HG03520 (cell line): ENCODE results near the gene DAD1.
"Not testable (repeated sequence)": the region's sequence is repeated elsewhere in the genome, so short reads cannot be mapped to it uniquely, and the experiment has no call there.

Experiments used
- ATAC-seq: cut with Tn5 transposase; IDR thresholded peaks from one replicate; pipeline ENCODE4 v1.9.1; 2021; ENCODE audit warnings: mild to moderate bottlenecking, moderate library complexity; ENCODE audit not compliant: unreplicated experiment

DAD1 gene

GRCh38 chr14:22569737-22570131 is 19.3 kb downstream of the DAD1 start:
- no peak for ATAC-seq

- ATAC-seq: no peak
Measured at GRCh38 chr14:22569106-22569736, 19.8 kb downstream of the DAD1 start.

- no peak for ATAC-seq
Measured at GRCh38 chr14:22567437-22567836, 21.6 kb downstream of the DAD1 start.

- no peak for ATAC-seq
Measured at GRCh38 chr14:22566845-22567244, 22.2 kb downstream of the DAD1 start.

GRCh38 chr14:22566266-22566665 is 22.8 kb downstream of the DAD1 start:
- ATAC-seq: not testable (repeated sequence)

- peak; percentile 28 for ATAC-seq
Measured at GRCh38 chr14:22565391-22565945, 23.6 kb downstream of the DAD1 start.

- no peak for ATAC-seq
Measured at GRCh38 chr14:22564463-22564862, 24.6 kb downstream of the DAD1 start.

GRCh38 chr14:22563987-22564386 is 25.0 kb downstream of the DAD1 start:
- ATAC-seq: no peak

- no peak for ATAC-seq
Measured at GRCh38 chr14:22561661-22562579, 27.1 kb downstream of the DAD1 start.

GRCh38 chr14:22561366-22561660 is 27.7 kb downstream of the DAD1 start:
- no peak for ATAC-seq

- no peak for ATAC-seq
Measured at GRCh38 chr14:22560662-22561365, 28.2 kb downstream of the DAD1 start.

- no peak for ATAC-seq
Measured at GRCh38 chr14:22559041-22559440, 30.0 kb downstream of the DAD1 start.

GRCh38 chr14:22558221-22558913 is 30.7 kb downstream of the DAD1 start:
- no peak for ATAC-seq

GRCh38 chr14:22557846-22558220 is 31.2 kb downstream of the DAD1 start:
- no peak for ATAC-seq

GRCh38 chr14:22556990-22557623 is 31.9 kb downstream of the DAD1 start:
- ATAC-seq: no peak

- ATAC-seq: peak; percentile 65
Measured at GRCh38 chr14:22556021-22556989, 32.7 kb downstream of the DAD1 start.

GRCh38 chr14:22555384-22556011 is 33.5 kb downstream of the DAD1 start:
- ATAC-seq: peak; percentile 4

GRCh38 chr14:22554498-22555383 is 34.3 kb downstream of the DAD1 start:
- no peak for ATAC-seq
